GM12872 (cell line): ENCODE data around the gene TFF2.

Experiments
- CTCF ChIP-seq: IDR thresholded peaks from 3 replicates; pipeline ENCODE4 v1.5.1; 2011; ENCODE audit warnings: low read depth, mild to moderate bottlenecking, low read length, moderate library complexity; ENCODE audit not compliant: insufficient read depth

The TFF2 gene

DNA sequence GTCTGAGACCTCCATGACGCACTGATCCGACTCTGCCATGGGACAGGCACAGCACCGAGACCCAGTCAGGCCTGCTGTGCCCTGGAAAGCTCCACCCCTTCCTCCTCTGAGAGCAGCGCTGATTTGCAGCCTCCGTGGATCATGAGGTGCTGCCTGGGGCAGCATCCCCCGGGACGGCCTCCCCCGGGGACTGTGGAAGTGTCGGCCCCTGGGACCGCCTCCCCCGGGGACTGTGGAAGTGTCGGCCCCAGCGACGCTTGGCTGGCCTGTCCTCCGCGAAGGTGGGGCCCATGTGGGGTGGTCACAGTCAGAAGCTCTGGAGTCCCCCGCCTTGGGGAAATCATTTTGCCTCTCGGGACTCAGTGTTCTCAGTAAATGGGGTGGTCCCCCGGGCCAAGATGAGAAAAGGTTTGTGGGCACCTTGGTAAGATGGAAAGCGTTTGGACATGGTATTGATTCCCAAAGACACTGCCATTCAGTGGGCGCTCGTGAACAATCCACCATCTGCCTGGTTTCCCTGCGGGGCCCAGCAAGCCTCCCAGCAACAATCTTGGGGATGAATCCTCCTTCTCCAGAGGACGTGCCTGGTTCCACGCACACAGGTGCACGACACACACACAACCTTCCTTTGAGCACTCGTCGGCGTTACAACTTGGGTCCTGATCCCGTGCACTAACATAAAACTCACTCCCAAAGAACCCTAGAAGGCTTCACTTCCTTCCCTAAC, 3.0 kb downstream of the TFF2 start:
- TF ChIP-seq CTCF: no peak

GRCh38 chr21:42346866-42347600, 3.8 kb downstream of the TFF2 start:
- TF ChIP-seq CTCF: no peak

DNA sequence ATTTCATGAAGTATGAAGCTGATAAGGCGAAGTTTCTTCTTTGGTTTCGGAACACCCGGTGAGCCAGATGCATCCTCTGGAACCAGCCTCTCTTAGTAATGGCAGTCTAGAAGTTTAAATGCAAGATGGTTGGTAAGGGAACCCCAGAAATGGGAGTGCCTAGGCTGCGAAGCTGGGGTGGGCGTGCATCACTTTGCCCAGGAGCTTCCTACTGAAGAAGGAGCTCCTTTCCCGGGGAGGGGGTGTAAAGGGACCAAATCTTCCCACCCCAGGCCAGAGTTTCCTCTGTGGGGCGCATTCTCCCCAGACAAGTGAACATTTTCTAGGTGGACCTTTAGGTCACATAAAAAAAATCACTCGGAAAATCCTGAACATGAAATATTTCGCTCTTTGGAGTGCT, 4.4 kb downstream of the TFF2 start:
- TF ChIP-seq CTCF: no peak

GRCh38 chr21:42344631-42345030, 6.2 kb downstream of the TFF2 start:
- TF ChIP-seq CTCF: no peak

GRCh38 chr21:42343963-42344510, 6.8 kb downstream of the TFF2 start:
- no peak for TF ChIP-seq CTCF

DNA sequence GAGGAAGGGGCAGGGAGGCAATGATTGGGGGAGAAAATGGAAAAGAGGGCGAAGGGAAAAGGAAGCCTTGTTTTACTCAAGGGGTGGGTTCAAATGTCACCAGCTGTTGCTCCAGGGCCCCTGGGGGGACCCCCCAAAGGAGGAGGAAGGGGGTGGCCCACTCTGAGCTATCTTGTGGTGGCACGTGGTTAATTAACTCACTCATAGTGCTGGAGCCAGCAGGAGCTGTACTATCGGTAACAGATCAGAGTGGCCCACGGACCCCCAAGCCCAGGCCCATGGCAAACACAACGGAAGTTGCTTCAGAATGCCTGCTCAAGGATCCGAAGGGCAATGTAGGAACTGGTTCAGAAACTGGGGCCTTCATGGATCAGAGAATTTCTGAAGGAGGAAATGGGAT, 7.2 kb downstream of the TFF2 start:
- no peak for TF ChIP-seq CTCF

- no peak for TF ChIP-seq CTCF
Observed at GRCh38 chr21:42343101-42343500, 7.7 kb downstream of the TFF2 start.
